Activated naive CD8-positive, alpha-beta T cell treated with anti-CD3 and anti-CD28 coated beads, Interleukin-2, amount 10 ng/mL, durations not matched to agents 7 days and 5 days (primary cell): ENCODE measurements around the gene CAMKK1. TPM values are rescaled to one million over a fixed set of nuclear protein-coding genes. Genes with fewer than 3 reads are reported as not detected.
A peak's percentile ranks its signal among the peaks of the same experiment; 100 is the strongest.
"Not testable (repeated sequence)": the region's sequence is repeated elsewhere in the genome, so short reads cannot be mapped to it uniquely, and the experiment has no call there.

Source experiments
- ATAC-seq: fragments of 150-1000 bp; cut with Tn5 transposase; one replicate; pipeline ENCODE4 v1.10.0; 2021; ENCODE audit warnings: low read depth, moderate library complexity
- POLR2A ChIA-PET: fragments of 350-600 bp; sonication (Branson Sonifier 250); formaldehyde crosslinking; loops from one replicate; lab custom pipeline; 2021; ENCODE audit warnings: antibody characterized with exemption; lab: Charles Lee
- DNase-seq: peaks from one replicate; pipeline ENCODE4 v3.0.0; 2021
- H3K27ac Mint-ChIP-seq: one replicate; pipeline ENCODE4 v1.8.0; 2022; ENCODE audit warnings: mild to moderate bottlenecking, mixed read lengths
- H3K27me3 Mint-ChIP-seq: one replicate; pipeline ENCODE4 v1.8.0; 2022; ENCODE audit warnings: mild to moderate bottlenecking, moderate library complexity, mixed read lengths
- H3K36me3 Mint-ChIP-seq: one replicate; pipeline ENCODE4 v1.8.0; 2021; ENCODE audit warnings: mild to moderate bottlenecking, mixed read lengths
- H3K4me1 Mint-ChIP-seq: one replicate; pipeline ENCODE4 v1.8.0; 2021; ENCODE audit warnings: mixed read lengths
- H3K4me3 Mint-ChIP-seq: one replicate; pipeline ENCODE4 v1.8.0; 2022; ENCODE audit warnings: mild to moderate bottlenecking, moderate library complexity, mixed read lengths
- H3K9me3 Mint-ChIP-seq: one replicate; pipeline ENCODE4 v1.8.0; 2021; ENCODE audit warnings: mixed read lengths
- total RNA-seq, 2 experiments: library from RNA; stranded (reverse); gene quantifications; one replicate each; pipeline ENCODE4 v1.2.3, GENCODE V29; 2021

CAMKK1 gene
- total RNA-seq, 2 experiments from 2014 or later: 4.5 to 4.7 TPM

DNA sequence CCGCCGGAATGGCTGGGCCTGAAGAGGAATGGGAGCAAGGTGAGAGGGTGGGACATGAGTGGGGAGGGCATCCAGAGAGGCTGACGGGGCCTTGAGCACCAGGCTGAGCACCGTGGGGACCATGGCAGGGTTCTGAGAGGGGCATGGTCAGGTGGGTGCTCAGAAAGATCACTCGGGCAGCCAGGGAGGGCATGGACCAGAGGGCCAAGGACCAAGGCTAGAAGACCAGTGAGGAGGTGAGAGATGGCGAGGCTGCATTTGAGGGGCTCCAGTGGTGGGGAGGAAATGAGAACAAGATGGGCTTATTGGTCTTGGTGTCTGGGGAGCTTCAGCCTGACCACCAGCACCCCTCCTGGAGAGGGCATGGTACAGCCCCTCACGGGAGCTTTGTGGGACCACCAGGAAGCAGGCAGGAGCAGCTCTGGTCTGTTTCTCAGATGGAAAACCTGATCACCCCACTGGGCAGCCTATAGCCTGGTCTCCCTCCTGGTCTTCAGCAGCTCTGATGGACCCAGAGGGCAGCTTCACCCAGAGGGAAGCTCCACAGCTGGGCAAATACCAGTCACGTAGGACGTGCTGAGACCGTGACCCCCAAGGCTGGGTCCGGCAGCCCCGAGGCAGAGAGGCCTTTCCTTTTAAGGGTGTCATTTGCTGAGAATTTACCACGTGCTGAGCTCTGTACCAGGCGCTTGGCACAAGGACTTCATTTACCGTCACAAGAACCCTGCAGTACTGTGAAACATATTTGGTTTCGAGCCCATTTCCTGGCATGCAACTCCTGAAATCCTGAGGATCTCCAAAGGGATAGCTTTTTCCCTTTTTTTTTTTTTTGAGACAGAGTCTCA is 35.4 kb downstream of the CAMKK1 start:
- H3K9me3 Mint-ChIP-seq: no peaks in the 10 kb centered on the region
- POLR2A ChIA-PET: interaction anchor here (1.4 to 1.7 kb wide), 2 partner anchors 11 to 12 kb away, joined by 3 to 7 read pairs; partner anchors contain the start of gene NCBP3
- no peak for ATAC-seq

DNA sequence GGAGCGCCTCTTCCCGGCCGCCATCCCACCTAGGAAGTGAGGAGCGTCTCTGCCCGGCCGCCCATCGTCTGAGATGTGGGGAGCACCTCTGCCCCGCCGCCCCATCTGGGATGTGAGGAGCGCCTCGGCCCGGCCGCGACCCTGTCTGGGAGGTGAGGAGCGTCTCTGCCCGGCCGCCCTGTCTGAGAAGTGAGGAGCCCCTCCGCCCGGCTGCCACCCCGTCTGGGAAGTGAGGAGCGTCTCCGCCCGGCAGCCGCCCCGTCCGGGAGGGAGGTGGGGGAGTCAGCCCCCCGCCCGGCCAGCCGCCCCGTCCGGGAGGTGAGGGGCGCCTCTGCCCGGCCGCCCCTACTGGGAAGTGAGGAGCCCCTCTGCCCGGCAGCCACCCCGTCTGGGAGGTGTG is 38.6 kb downstream of the CAMKK1 start:
- H3K4me1 Mint-ChIP-seq, H3K36me3 Mint-ChIP-seq, DNase-seq, POLR2A ChIA-PET, H3K4me3 Mint-ChIP-seq, H3K27ac Mint-ChIP-seq, H3K9me3 Mint-ChIP-seq, ATAC-seq: not testable (repeated sequence)
- peaks cover 10% of the 10 kb centered on the region for H3K27me3 Mint-ChIP-seq

More for the DNA sequence above, 35.4 kb downstream of the CAMKK1 start:
- Mint-ChIP-seq H3K27ac (no peak overlapping the region), H3K4me3 (no peak overlapping the region), H3K36me3 (no peaks in the 10 kb centered on the region), H3K4me1 (no peaks in the 10 kb centered on the region), H3K27me3 (no peaks in the 10 kb centered on the region)
- no peak for DNase-seq

DNA sequence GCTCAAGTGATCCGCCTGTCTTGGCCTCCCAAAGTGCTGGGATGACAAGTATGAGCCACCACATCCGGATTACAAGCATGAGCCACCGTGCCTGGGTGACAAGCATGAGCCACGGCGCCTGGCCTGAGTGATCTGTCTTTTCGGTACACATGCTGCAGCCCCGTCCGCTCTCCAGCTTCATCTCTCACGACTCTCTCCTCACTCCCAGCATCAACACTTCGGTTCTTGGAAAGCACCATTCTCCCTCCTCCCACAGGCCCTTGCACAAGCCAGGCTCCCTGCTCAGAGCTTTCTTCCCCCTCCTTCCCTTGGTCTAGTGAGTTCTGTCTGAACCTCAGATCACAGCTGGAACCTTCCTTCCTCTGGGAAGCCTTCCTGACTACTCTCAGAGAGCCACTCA is 40.3 kb downstream of the CAMKK1 start:
- Mint-ChIP-seq H3K27me3 (peaks cover 14% of the 10 kb centered on the region), H3K9me3 (no peaks in the 10 kb centered on the region), H3K27ac (peak overlapping the region; percentile 4), H3K4me3 (no peak overlapping the region), H3K36me3 (no peaks in the 10 kb centered on the region), H3K4me1 (no peaks in the 10 kb centered on the region)
- POLR2A ChIA-PET: no interaction called here
- DNase-seq (no peak), ATAC-seq (no peak)

DNA sequence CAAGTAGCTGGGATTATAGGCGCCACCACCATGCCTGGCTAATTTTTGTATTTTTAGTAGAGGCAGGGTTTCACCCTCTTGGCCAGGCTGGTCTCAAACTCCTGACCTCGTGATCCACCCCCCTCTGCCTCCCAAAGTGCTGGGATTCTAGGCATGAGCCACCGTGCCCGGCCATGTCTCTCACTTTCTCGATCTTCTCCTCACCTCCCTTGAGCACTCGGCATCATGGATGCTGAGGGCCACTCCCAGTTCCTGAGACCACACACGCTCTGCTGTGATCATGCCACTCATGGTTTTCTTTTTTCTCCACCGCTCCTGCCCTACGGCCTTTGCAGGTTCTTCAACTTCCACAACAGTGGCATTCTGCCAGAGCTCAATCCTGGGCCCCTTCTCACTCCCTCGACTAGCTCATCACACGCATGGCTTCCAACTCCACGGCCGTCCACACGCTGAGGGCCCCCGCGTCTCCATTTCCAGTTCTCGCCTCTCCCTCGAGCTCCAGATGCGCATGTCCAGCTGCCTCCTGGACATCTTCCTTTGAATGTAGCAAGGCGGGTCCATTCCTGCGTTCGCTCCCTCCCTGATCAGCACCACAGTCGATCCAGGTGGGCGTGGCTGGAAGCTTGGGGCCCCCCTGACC is 41.3 kb downstream of the CAMKK1 start:
- Mint-ChIP-seq H3K4me1 (peaks cover 3% of the 10 kb centered on the region), H3K27ac (no peak overlapping the region), H3K9me3 (no peaks in the 10 kb centered on the region), H3K36me3 (no peaks in the 10 kb centered on the region), H3K27me3 (peaks cover 16% of the 10 kb centered on the region), H3K4me3 (no peak overlapping the region)
- POLR2A ChIA-PET: interaction anchor here (1.2 kb wide), 1 partner anchor 60 kb away, joined by 3 read pairs; no protein-coding TSS in a partner anchor
- DNase-seq: no peak
- ATAC-seq: no peak

DNA sequence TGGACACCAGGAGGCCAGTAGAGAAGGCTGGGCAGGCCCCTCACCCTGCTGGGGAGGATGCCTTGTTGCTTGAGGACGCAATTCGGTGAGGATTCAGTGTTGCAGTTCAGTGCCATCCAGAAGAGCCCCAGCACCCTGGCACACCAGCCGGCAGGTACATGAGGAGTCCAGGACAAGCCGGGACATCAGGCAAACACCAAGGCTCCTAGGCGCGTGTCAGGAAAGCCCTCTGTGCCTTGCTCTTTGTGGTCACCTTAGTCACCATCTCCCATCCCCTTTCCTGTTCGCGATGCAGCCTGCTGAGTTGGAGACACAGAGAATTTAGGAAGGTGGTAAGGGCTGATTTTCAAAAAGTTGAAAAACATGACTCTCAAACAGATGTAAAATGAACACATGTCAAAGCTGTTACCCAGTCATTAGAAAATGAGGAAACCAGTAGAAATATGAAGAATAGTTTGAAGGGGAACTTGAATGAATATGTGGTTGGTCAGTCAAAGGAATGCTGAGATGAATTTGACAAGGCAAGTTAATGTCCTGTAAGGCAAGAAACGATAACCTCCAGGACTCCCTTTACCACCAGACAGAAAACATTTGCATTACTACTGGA is 44.5 kb downstream of the CAMKK1 start:
- Mint-ChIP-seq H3K4me3 (no peak overlapping the region), H3K4me1 (peaks cover 17% of the 10 kb centered on the region), H3K36me3 (peaks cover 3% of the 10 kb centered on the region), H3K27me3 (peaks cover 16% of the 10 kb centered on the region), H3K9me3 (no peaks in the 10 kb centered on the region), H3K27ac (no peak overlapping the region)
- POLR2A ChIA-PET: no interaction called here
- DNase-seq: no peak
- no peak for ATAC-seq

DNA sequence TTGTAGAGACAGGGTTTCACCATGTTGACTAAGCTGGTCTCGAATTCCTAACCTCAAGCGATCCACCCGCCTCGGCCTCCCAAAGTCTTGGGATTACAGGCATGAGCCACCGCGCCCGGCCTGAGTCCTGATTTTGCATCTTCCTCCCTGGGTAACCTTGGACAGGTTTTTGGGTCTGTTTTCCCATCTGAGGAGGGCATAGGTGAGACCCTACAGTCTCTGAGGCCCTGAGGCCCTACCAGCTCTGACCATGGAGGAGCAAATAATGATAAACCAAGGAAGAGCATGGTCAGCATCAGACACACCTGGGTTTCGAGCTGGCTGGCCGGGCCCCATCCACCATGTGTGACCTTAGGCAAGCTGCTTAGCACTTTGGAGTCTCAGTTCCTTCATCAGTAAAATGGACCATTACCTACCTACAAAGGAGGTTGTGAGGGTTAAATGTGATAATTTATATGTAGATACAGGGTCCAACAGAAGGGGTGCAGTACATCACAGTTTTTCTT is 45.6 kb downstream of the CAMKK1 start:
- Mint-ChIP-seq H3K4me1 (peaks cover 18% of the 10 kb centered on the region), H3K4me3 (peak overlapping the region; percentile 16), H3K36me3 (peaks cover 3% of the 10 kb centered on the region), H3K27me3 (peaks cover 16% of the 10 kb centered on the region), H3K27ac (no peak overlapping the region), H3K9me3 (no peaks in the 10 kb centered on the region)
- no peak for DNase-seq
- POLR2A ChIA-PET: interaction anchor here (0.6 to 2.9 kb wide), 5 partner anchors 9 to 124 kb away, joined by 3 to 10 read pairs (median 4); partner anchors contain the start of genes ATP2A3 and HASPIN
- ATAC-seq: no peak

DNA sequence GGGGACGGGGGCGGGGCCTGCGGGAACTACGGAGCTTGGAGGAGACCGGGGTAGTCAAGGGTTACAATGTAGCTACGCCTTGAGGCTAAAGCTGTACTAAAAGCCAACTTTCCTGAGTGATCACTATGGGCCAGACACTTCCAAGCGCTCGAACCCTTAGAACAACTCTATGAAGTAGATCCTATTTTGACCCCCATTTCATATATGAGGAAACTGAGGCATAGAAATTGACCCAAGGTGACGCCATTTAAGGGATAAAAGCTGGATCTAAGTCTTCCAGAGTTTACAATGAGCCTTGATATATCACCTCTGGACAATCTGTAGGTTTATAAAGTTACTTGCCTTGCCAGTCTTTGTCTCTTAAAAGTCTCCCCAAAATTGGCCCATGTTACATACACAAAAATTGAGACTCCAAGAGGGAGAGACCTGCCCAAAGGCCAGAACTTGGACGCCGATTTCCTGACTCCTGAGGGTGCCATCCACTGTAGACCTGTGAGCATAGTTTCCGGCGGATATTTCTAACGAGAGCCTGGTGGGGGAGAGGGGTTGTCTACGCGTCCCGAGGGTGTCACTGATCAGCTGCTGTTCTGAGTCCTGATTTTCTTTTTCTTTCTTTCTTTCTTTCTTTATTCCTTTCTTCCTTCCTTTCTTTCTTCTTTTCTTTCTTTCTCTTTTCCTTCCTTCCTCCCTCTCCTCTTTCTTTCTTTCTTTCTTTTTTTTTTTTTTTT is 46.3 kb downstream of the CAMKK1 start:
- no peak for ATAC-seq
- H3K36me3 Mint-ChIP-seq: peaks cover 3% of the 10 kb centered on the region
- no peak overlapping the region for H3K27ac Mint-ChIP-seq
- H3K9me3 Mint-ChIP-seq: no peaks in the 10 kb centered on the region
- peaks cover 18% of the 10 kb centered on the region for H3K4me1 Mint-ChIP-seq
- DNase-seq: no peak
- peak overlapping the region; percentile 96 for H3K4me3 Mint-ChIP-seq
- H3K27me3 Mint-ChIP-seq: peaks cover 12% of the 10 kb centered on the region
- POLR2A ChIA-PET: interaction anchor here (0.7 to 2.9 kb wide), 11 partner anchors 8 to 296 kb away, joined by 3 to 15 read pairs (median 4); partner anchors contain the start of genes ATP2A3, CYB5D2, HASPIN and ZZEF1

DNA sequence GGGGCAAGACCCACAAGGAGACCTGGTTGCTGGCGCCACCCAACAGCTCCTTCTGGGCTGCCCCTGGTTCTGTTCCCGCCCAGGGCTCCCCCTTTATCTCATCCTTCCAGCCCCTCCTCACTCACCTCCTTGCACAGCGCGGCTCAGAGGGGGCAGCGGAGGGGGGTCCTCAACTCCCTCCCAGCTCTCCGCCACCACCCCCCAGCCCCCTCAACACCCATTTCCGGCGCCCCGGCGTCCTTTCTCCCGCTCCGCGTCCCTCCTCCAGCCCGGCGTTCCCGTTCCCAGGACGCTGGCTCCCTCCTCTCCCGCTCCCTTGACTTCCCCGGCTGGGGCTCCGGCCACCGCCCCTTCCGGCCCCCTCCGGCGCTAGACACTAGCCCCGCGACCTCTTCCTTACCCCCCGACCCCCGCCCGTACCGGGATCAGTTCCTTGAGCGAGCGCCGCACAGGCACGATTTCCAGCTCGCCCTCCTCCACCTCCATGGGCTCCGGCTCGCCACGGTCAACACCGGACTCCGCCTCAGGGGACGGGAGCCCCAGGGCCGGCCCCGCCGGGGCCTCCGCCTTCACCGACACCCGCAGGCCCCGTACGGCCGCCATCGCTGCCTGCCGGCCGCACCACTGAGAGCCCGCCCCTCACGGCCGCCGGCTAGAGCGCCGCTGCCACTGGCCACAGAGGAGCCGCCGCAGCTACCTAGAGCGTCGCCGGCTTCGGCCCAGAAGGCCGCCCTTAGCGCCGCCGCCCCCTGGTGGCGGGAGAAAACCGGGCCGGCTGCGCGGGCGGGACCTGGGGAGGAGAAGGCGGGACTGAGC is 47.0 kb downstream of the CAMKK1 start, which contains the start of gene NCBP3:
TSS of gene NCBP3 (minus strand) at position 626 of the 816 bp plus-strand sequence. CDS start at position 603, 23 bp downstream.
- H3K27ac Mint-ChIP-seq: peak within 1 kb of the TSS; percentile 93
- peaks cover 8% of the 10 kb centered on the region for H3K27me3 Mint-ChIP-seq
- peak; percentile 93 for ATAC-seq
- peak within 1 kb of the TSS; percentile 96 for H3K4me3 Mint-ChIP-seq
- H3K9me3 Mint-ChIP-seq: no peaks in the 10 kb centered on the region
- POLR2A ChIA-PET: interaction anchor here (0.7 to 2.9 kb wide), 19 partner anchors 11 to 297 kb away, joined by 3 to 15 read pairs (median 3); partner anchors contain the start of genes ATP2A3, CAMKK1, CTNS and CYB5D2
- peaks cover 7% of the 10 kb centered on the region for H3K36me3 Mint-ChIP-seq
- H3K4me1 Mint-ChIP-seq: peaks cover 21% of the 10 kb centered on the region
- DNase-seq: peak; percentile 98

DNA sequence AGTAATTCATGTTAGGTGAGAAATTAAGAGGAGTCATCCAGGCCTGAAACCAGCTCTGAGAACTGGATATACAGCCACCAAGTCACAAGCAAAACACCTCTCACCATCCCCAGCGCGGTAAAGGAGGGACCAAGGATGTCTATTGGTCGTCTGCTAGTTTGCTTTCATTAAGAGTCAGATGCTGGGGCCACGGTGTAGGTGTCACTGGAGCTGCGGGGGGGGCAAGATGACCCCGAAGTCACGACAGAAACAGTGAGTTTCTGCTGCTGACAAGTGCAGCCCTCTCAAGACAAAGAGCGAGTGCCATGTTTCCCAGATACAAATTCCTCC is 47.6 kb downstream of the CAMKK1 start:
- POLR2A ChIA-PET: interaction anchor here (0.7 to 2.9 kb wide), 13 partner anchors 12 to 298 kb away, joined by 3 to 15 read pairs (median 3); partner anchors contain the start of genes CAMKK1, CTNS, CYB5D2 and HASPIN
- ATAC-seq: peak; percentile 25
- no peak for DNase-seq
- peak overlapping the region; percentile 93 for H3K27ac Mint-ChIP-seq
- no peaks in the 10 kb centered on the region for H3K9me3 Mint-ChIP-seq
- peaks cover 9% of the 10 kb centered on the region for H3K36me3 Mint-ChIP-seq
- peaks cover 21% of the 10 kb centered on the region for H3K4me1 Mint-ChIP-seq
- H3K4me3 Mint-ChIP-seq: peak overlapping the region; percentile 96
- H3K27me3 Mint-ChIP-seq: peaks cover 5% of the 10 kb centered on the region

DNA sequence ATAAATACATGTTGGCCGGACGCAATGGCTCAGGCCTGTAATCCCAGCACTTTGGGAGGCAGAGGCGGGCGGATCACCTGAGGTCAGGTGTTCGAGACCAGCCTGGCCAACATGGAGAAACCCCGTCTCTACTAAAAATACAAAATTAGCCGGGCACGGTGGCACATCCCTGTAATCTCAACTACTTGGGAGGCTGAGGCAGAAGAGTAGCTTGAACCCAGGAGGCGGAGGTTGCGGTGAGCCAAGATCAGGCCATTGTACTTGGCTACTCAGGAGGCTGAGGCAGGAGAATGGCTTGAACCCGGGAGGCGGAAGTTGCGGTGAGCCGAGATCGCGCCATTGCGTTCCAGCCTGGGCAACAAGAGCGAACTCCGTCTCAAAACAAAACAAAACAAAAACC is 48.3 kb downstream of the CAMKK1 start:
- H3K27me3 Mint-ChIP-seq, ATAC-seq, DNase-seq, H3K27ac Mint-ChIP-seq, H3K9me3 Mint-ChIP-seq: not testable (repeated sequence)
- peaks cover 14% of the 10 kb centered on the region for H3K36me3 Mint-ChIP-seq
- POLR2A ChIA-PET: interaction anchor here (1.3 to 2.9 kb wide), 4 partner anchors 13 to 121 kb away, joined by 3 to 10 read pairs (median 4); partner anchors contain the start of gene HASPIN
- peaks cover 23% of the 10 kb centered on the region for H3K4me1 Mint-ChIP-seq
- H3K4me3 Mint-ChIP-seq: peak overlapping the region; percentile 96

DNA sequence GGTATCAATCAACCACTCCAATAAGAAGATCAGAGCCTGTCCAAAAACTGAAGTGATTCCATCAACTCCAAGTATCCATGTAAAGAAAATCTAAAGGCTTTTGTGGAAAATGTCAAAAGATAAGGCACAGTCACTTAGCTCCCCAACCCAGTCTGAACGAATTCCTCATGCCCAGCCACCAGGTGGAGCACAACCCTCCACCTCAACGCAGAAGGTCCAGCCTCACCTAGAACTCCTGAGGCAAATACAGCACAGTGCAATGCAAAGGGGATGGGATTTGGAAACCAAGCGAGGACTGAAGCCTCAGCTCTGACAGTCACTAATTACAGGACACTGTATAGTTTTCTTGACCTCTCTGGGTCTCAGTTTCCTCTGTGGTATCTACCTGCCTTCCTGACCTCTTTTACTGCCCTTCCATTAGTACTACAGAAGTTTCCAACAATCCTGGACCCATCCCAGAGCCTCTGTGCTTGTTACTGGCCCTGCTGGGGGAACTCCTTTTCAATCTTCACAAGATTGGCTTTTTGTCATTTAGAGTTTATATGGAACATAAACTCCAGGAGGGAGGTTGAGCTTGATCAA is 48.8 kb downstream of the CAMKK1 start:
- H3K27me3 Mint-ChIP-seq: peaks cover 5% of the 10 kb centered on the region
- POLR2A ChIA-PET: interaction anchor here (1.0 to 1.4 kb wide), 2 partner anchors 64 to 106 kb away, joined by 3 to 6 read pairs; no protein-coding TSS in a partner anchor
- ATAC-seq (peak; percentile 12), DNase-seq (peak; percentile 62)
- H3K27ac Mint-ChIP-seq: peak overlapping the region; percentile 77
- no peaks in the 10 kb centered on the region for H3K9me3 Mint-ChIP-seq
- H3K36me3 Mint-ChIP-seq: peaks cover 14% of the 10 kb centered on the region
- peaks cover 25% of the 10 kb centered on the region for H3K4me1 Mint-ChIP-seq
- H3K4me3 Mint-ChIP-seq: peak overlapping the region; percentile 49
